ENCODE measurements around the gene TBC1D20.
A peak's percentile ranks its signal among the peaks of the same experiment; 100 is the strongest.

TBC1D20 gene

DNA sequence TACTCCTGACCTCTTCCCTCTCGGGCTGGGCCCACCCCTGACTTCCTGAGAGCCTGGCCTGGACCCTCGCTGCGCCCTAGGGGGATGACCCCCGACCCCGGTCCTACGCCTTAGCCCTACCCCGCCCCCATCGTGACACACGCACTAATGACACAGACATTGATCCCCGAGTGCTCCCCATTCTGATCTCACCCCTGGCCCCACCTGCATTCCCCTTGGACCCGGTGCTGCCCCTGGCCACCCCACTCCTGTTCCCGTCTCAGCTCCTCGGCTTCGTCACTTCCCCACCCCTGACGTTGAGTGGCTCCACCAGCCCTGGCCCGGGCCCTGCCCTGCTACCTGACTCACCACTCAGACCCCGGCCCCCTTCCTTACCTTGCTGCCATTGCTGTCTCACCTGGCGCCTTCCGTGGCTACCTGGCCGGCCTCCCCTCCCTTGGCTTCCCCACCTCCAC is 42.1 kb downstream of the TBC1D20 start:
- no peak for DNase-seq (ENCODE audit: low read depth in 2 of 2)

DNA sequence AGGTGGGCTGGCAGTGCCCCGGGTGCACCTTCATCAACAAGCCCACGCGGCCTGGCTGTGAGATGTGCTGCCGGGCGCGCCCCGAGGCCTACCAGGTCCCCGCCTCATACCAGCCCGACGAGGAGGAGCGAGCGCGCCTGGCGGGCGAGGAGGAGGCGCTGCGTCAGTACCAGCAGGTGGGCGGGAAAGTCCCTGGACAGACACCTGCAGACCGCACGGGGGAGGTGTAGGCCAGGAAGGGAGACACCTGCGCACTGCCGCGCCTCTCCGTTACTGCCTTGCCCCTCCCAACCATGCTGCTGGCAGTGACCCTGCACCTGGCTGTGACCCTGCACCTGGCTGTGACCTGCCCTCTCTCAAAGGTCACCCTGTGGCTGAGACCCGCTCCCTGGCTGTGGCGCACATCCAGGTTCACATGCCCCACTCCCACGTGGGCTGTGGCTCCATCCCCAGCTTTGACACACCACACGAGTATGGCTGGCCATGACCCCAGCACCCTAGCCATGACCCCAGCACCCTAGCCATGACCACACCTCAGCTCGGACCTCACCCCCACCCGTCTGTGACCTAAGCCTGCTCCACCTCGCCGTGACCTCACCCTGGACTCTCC is 42.7 kb downstream of the TBC1D20 start:
- DNase-seq (ENCODE audit: low read depth in 2 of 2): no peak

DNA sequence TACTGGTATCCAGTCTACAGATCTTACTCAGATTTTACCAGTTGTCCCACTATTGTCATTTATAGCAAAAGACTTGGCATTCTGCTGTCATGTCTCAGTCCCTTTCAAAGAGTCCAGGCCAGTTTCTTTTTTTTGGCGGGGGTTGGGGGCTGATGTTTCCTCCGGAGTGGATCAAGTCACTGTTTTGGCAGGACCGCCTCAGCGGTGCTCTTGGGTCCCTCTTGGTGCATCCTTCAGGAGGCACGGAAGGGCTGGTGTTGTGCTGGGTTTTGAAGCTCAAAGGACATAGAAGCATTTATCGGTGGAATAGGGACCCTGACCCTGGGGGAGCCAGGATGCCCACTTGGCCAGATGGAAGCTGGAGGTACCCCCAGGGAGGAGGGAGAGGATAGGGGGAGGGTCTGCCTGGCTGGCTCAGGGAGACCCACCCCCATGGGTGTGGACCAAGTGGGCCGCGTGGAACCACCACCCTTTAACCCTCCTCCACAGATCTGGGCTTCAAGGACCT is 43.4 kb downstream of the TBC1D20 start:
- DNase-seq (ENCODE audit: low read depth in 2 of 2): no peak

DNA sequence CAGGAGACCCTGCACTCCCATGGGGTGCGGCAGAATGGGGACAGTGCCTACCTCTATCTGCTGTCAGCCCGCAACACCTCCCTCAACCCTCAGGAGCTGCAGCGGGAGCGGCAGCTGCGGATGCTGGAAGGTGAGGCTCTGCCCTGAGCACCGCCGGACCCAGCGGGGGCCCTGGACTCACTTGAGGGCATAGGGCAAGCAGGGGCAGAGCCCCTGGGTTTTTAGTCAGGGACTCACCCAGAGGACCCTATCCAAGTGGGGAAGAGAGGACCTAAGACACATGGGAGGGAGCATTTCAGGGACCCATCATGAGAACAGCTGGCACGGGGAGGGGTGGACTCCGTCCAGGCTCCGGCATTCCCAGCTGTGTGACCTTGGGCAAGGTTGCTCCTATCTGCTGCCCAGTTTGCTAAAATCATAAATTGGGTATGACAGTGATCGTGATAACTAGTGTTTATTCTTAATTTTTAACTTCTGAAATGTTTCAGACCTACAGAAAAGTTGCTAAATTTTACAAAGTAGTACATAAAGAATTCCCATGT is 44.5 kb downstream of the TBC1D20 start:
- no peak for DNase-seq (ENCODE audit: low read depth in 2 of 2)

DNA sequence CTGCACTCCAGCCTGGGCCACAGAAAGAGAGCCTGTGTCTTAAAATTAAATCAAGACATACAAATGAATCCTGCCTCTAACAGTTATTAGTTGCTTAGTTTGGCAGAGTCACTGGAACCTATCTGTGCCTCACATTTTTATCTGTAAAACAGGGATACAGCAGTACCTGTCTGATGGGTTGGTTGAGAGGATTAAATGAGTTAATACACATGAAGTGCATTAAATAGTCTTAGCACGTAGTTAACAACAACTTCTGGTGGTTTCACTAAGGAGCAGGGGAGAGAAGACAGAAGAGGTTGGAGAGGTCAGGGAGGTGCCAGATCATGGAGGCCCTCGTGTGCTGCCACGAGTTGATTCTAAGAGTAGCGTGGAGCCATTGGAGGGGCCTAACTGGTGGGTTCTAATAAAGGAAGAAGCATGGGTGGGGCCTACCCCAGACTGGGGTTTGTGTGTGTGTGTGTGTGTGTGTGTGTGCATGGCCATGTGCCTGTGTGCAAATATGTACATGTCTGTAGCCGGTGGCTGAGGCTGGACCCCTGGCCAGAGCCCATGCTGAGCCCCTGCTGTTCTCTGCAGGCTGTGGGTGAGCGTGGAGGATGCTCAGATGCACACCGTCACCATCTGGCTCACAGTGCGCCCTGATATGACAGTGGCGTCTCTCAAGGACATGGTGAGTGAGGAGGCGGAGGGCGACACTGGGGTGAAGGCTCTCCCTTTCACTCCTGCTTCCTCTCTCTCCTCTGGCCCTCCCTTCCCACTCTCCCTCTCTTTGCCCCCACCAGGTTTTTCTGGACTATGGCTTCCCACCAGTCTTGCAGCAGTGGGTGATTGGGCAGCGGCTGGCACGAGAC is 45.2 kb downstream of the TBC1D20 start:
- DNase-seq (ENCODE audit: low read depth in 2 of 2): no peak

DNA sequence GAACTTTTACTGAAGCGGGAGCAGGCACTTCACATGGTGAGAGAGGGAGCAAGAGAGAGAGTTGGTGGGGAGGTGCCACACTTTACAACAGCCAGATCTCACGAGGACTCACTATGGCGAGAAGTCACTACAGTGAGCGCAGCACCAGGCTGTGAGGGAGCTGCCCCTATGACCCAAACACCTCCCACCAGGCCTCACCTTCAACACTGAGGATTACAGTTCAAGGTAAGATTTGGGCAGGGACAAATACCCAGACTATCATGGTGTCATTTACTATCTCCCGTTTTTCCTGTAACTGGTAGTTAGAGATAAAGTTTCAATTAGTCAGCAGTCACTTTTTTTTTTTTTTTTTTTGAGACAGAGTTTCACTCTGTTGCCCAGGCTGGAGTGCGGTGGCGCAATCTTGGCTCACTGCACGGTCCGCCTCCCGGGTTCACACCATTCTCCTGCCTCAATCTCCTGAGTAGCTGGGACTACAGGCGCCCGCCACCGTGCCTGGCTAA is 46.5 kb downstream of the TBC1D20 start:
- DNase-seq (ENCODE audit: low read depth in 2 of 2): no peak

DNA sequence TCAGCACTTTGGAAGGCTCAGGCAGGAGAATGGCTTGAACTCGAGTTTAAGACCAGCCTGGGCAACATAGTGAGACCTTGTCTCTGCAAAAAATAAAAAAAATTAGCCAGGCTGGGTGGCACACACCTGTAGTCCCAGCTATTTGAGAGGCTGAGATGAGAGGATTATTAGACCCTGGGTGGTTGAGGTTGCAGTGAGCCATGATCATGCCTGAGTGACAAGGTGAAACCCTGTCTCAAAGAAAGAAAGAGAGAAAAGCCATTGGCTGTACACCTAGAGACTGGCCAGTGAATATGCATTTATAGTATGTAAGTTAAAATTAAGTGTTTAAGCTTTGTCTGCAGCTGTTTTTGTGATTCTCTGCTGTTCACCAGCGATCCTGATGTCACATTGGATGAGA is 48.2 kb downstream of the TBC1D20 start:
- DNase-seq (ENCODE audit: low read depth in 2 of 2): no peak

DNA sequence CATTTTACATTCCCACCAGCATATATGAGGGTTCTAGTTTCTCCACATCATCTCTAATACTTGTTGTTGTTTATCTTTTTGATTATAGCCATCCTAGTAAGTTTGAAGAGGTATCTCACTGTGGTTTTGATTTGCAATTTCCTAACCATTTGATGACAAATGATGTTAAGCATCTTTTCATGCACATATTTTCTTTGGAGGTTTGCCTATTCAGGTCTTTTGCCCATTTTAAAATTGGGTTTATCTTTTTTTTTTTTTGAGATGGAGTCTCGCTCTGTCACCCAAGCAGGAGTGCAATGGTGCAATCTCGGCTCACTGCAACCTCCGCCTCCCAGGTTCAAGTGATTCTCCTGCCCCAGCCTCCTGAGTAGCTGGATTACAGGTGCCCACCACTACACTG is 50.3 kb downstream of the TBC1D20 start:
- no peak for DNase-seq (ENCODE audit: low read depth in 2 of 2)

DNA sequence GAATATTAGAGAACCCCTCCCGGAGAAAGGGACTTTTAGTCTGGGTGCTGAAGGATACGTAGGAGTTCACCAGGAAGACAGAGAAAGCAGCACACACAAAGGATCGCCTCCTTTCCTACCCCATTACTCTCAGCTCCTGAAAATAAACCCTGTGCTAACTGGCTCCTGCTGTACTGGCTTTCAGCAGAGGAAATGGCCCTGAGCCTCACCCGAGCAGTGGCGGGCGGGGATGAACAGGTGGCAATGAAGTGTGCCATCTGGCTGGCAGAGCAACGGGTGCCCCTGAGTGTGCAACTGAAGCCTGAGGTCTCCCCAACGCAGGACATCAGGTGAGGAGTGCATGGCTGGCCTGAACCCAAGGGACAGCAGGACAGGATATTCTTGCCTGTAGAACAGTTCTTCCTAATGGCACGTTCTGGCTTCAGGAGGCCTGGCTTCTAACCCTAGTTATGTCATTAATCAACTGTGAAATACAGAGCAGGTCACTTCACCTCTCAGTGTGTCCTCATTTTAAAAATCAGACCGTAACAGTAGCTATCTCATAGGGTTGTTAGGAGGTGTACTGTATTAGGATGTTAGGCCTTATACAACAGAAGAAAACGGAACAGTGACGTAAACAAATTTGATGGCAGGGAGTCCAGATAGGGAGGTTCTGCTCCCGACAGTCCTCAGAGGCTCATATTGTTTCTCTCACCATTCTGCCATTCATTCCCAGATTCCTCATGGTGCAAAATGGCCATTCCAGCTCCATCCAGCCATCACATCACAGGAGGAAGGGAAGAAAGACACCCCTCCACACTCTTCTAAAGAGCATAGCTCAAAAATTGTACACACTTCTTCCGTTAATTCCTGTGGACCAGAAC is 52.4 kb downstream of the TBC1D20 start:
- DNase-seq (ENCODE audit: low read depth in 2 of 2): no peak

DNA sequence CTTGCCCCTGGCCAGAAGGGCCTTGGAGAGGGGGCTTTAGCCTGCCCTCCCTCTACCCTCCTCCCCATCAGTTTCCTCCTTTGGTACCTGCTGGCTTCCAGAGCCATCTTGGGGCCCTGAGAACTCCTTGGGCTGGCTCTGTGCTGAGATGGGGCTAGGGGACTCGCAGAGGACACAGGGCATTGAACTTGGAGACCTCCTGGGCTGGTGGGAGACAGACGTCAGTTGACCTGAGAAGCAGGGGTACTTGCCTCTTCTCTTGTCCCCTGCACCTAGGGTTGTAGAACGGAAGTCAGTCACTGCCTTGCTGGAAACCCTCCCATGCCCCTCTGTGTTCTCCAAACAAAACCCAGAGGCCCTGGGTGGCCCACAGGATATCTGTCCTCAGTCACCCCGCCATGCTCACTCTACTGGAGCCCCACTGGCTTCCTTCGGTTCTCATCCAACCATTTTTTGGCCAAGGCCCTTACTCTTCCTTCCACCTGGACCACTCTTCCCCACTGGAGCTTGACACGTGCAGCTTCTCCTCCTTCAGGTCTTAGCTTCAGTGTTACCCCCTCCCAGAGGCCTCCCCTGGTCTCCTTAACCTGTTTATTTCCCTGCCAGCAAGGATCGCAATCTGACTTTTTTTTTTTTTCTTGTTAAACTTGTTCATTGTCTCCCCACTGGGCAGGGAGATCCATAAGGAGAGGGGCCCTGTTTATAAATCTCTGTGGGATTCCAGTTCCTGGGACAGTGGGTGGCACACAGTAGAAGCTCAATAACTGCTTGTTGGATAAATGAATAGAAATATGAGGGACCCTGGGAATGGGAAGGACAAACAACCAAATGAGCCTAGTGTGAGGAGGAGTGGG is 53.3 kb downstream of the TBC1D20 start:
- DNase-seq (ENCODE audit: low read depth in 2 of 2): no peak

DNA sequence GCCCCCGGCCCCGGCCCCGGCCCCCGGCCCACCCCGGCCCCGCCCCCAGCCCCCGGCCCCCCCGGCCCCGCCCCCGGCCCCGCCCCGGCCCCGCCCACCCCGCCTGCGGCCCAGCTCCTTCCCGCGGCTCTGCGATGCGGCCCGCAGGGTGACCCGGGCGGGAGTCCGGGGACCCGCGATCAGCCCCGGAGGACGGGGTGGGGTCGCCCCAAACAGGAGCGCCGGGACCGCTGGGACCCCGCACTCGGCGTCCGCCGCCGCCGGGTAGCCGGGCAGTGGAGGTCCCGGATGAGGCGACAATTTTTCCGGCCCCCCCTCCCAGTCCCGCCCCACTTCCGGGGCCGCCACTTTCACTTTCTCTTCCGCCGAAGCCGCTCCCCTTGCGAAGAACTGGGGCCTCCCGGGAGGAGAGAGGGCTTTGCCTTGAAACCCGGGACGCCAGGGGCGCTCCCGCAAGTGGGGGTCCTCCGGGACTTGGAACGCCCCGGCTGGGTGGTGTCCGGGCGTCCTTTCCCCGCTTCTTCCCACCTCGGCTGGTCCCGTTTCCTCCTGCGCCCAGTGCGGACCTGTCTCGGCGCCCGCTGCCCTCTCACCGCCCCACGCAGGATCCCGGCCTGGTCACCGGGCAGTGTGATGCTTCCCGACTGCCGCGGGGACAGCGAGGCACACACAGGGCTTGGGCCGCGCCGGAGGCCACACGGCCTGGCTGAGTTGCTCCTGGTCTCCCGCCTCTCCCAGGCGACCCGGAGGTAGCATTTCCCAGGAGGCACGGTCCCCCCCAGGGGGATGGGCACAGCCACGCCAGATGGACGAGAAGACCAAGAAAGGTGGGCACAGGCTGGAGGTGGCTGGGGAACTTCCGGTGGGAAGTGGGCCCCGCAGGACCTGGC is 54.1 kb downstream of the TBC1D20 start, which contains the start of gene RBCK1:
RBCK1 (plus strand) TSS at position 347 of the 890 bp plus-strand sequence; CDS start at position 806, 459 bp downstream.
- peak; percentile 62 to 66 for DNase-seq (ENCODE audit: low read depth in 2 of 2)

DNA sequence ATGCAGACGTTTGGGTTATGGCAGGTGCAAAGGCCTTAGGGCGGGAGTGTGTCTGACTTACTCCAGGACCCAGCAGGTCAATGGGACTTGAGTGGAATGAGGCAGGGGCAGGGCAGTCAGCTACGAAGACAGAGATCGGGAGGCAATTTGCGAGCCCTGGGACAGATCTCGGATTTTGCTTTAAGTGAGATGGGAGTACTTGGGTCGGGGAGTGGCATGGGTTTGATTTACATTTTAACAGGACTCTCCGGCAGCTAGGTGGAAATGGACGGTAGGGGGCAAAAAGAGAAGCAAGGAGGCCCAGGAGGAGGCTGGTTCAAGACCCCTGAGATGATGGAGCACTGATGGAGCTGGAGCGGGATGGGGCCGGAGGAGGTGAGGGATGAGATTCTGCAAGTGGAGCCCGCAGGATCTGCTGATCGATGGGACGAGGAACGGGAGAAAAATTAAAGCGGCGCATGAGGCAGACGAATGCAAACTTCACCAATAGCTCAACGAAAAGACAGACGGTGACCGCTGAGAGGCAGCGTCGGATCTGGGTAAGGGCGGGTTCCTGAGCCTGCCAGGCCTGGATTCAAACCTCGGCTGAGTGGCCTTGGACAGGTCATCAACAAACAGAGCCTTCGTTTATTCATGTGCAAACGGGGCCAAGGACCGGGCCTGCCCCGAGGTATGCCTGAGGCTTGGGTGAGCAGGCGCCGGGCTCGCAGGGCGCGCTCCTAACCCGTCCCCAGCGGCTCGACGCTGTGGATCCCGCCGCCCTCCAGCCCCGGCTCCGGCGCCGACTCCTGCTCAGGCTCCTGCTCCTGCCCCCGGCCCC is 55.0 kb downstream of the TBC1D20 start:
- DNase-seq (ENCODE audit: low read depth in 2 of 2): peak; percentile 28 to 40

DNA sequence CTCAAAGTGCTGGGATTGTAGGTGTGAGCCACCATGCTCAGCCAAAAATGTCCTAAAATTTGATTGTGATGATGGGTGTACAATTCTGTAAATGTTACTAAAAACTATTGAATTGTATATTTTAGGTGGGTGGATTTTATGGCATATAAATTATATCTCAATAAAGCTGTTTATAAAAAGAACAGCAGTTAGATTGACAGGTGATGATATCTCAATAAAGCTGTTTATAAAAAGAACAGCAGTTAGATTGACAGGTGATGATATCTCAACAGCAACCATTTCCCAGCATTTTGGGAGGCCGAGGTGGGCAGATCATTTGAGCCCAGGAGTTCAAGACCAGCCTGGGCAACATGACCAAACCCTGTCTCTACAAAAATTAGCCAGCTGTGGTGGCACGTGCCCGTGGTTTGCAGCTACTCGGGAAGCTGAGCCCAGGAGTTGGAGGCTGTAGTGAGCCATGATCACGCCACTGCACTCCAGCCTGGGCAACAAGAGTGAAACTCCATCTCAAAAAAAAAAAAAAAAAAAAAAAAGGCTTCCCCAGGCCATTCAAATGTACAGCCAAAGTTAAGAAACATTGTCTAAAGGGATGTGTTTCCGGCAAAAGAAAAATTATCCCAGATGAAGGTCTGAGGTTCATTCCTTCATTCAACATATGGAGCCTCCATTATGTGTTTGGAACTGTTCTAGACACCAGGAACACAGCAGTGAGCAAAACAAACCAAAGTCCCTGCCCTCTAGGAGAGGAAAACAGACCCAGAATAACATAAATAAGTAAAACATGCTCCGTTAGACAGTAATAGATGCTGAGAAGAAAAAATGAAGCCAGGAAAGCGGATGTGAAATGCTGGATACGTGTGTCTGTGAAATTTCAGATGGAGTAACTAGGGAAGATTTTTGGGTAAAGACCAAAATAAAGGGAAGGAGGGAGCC is 55.9 kb downstream of the TBC1D20 start:
- no peak for DNase-seq (ENCODE audit: low read depth in 2 of 2)

DNA sequence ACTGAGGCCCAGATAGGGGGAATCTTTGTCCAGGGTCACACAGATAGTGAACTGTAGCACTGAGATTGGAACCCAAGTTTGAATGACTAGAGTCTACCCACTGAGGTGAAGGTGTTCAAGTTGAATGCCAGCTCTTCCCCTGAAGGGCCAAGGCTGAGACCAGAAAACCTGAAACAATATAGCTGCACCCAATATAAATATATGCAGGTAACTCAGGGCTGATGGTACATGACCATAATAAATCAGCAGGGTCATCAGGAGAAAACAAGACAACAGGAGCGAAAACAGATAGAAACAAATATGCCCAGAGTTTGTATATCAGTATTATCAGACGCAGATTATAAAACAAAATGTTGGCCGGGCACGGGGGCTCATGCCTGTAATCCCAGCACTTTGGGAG is 58.2 kb downstream of the TBC1D20 start:
- DNase-seq (ENCODE audit: low read depth in 2 of 2): no peak

DNA sequence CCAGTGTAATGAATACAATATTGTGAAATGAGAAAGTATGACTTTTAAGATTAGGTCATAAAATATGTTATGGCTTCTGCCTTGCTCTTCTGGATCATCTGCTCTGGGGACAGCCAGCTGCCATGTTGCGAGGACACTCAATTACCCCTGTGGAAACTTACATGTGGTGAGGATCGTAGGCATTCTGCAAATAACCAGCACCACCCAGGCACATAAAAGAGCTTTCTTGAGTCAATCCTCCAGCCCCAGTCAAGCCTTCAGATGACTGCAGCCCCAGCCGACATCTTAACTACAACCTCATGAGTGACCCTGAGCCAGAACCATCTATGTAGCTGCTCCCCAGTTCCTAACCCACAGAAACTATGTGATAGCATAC is 58.8 kb downstream of the TBC1D20 start:
- DNase-seq (ENCODE audit: low read depth in 2 of 2): no peak

DNA sequence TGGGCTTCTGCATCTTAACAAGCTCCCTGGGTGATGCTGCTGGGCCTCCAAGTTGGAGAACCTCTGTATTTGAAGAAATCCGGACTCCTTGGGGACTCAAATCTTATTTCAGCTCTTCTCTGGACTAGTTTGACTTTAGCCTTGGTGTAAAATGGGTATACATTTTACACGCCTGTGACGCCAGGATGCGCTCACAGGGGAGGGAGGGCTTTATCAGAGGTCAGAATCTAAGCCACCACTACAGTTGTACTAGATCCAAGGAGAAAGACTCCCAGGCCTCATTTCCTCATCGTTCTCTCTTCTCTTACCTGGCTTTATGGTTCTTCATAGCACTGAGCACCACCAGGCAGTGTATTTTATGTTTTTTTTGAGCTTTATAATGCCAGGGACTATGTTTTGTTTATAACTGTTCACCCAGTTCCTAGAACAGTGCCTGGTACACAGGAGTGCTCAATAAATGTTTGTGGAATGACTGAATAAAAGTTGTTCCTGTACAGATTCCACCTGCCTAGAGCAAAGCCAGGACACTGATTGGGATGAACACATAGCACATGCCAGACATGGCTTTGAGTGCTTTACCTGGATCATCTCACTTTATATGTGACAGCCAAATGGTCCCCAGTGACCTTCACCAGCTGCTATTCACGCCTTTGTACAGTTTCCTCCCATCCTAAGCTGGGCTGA is 59.3 kb downstream of the TBC1D20 start:
- DNase-seq (ENCODE audit: low read depth in 2 of 2): no peak

DNA sequence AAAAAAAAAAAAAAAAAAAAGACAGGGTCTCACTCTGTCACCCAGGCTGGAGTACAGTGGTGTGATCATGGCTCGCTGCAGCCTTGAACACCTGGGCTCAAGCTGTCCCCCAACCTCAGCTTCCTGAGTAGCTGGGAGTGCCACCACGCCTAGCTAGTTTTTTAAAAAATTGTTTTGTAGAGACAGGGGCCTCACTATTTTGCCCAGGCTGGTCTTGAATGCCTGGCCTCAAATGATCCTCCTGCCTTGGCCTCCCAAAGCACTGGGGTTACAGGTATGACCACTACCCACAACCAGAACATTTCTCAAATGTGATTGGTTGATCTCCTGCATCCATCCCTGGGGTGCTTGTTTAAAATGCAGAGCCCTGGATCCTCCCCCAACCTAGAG is 59.8 kb downstream of the TBC1D20 start:
- no peak for DNase-seq (ENCODE audit: low read depth in 2 of 2)
